CD4-positive, alpha-beta T cell treated with Interleukin-15 for 4 hours (primary cell): ENCODE data around the gene GAPDH.
A peak's percentile ranks its signal among the peaks of the same experiment; 100 is the strongest.
"Not testable (repeated sequence)": the region's sequence is repeated elsewhere in the genome, so short reads cannot be mapped to it uniquely, and the experiment has no call there.

Experiments
- DNase-seq: peaks from one replicate; pipeline ENCODE4 v3.0.0-alpha.2; 2020; ENCODE audit warnings: low spot score

The GAPDH gene

DNA sequence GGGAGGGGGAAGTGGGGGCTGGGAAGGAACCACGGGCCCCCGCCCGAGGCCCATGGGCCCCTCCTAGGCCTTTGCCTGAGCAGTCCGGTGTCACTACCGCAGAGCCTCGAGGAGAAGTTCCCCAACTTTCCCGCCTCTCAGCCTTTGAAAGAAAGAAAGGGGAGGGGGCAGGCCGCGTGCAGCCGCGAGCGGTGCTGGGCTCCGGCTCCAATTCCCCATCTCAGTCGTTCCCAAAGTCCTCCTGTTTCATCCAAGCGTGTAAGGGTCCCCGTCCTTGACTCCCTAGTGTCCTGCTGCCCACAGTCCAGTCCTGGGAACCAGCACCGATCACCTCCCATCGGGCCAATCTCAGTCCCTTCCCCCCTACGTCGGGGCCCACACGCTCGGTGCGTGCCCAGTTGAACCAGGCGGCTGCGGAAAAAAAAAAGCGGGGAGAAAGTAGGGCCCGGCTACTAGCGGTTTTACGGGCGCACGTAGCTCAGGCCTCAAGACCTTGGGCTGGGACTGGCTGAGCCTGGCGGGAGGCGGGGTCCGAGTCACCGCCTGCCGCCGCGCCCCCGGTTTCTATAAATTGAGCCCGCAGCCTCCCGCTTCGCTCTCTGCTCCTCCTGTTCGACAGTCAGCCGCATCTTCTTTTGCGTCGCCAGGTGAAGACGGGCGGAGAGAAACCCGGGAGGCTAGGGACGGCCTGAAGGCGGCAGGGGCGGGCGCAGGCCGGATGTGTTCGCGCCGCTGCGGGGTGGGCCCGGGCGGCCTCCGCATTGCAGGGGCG lies at the start of gene GAPDH:
Gene GAPDH, plus strand, starts transcription at position 595 of the 772 bp plus-strand sequence. CDS start 316 bp downstream, outside the sequence.
- DNase-seq, result peak; percentile 89

GRCh38 chr12:6488240-6488639 lies 46.1 kb upstream of the GAPDH start:
- no peak for DNase-seq

DNA sequence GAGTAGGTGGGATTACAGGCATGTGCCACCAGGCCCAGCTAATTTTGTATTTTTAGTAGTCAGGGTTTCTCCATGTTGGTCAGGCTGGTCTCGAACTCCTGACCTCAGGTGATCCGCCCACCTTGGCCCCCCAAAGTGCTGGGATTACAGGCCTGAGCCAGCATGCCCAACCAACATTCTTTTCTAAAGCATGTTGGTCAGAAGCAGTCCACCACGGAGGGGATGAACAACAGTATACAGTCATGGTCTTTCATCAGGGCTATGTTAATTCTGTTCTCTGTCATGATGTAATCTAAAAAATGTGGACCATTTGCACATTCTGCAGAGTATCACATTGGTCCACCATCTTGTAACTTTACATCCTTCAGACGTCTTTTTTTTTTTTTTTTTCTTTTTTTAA lies 44.9 kb upstream of the GAPDH start:
- DNase-seq, result no peak

GRCh38 chr12:6490673-6491072 lies 43.6 kb upstream of the GAPDH start:
- DNase-seq, result not testable (repeated sequence)

- DNase-seq, result peak; percentile 95
These were observed 41.4 kb upstream of the GAPDH start, which contains the start of gene MRPL51 for GRCh38 chr12:6492838-6493496. Gene MRPL51 (minus strand): TSS chr12:6493262. CDS start chr12:6493136, 126 bp downstream.

DNA sequence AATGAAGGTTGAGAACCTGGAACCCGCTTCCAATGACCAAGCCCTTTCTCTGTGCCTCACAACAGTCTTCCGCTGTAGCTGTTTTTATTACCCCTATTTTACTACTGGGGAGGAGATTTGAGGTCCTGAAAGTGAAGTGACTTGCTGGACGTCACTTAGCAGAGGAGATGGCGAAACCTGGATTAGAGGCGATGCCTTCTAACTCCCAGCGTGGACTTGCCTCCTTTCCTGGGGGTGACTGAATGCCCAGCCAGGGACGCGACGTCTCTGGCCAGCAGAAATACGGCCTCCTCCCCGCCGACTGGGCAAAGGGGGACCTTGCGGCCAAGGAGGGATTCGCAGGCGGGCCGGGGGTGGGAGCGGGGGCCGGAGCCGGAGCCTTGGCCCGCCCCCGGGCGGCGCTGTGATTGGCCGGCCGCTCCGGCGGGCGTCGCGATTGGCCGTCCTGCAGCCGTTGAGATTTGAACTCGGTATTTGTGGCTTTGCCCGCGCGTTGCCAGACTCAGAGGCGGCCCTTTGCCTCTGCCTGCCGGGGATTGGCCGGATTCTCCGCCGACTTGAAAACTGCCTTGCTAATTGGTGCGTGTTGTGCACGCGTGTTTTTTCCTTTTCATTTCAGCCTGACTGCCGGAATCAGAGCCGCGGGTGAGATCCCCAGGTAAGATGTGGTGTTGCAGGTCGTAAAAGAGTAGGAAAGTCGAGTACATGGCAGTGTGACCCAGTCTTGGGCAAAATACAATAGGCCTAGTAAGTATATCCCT lies 40.6 kb upstream of the GAPDH start, which contains the start of gene NCAPD2:
Gene NCAPD2, plus strand, starts transcription at position 606 of the 761 bp plus-strand sequence. CDS start 997 bp downstream, outside the sequence.
- DNase-seq, result peak; percentile 96

GRCh38 chr12:6494258-6494743 lies 40.0 kb upstream of the GAPDH start:
- DNase-seq, result no peak

- DNase-seq, result no peak
These were observed 39.3 kb upstream of the GAPDH start for GRCh38 chr12:6494968-6495367.

- DNase-seq, result not testable (repeated sequence)
These were observed 37.0 kb upstream of the GAPDH start for GRCh38 chr12:6497291-6497690.

- DNase-seq, result no peak
These were observed 33.9 kb upstream of the GAPDH start for GRCh38 chr12:6500466-6500865.

GRCh38 chr12:6507102-6507998 lies 27.0 kb upstream of the GAPDH start:
- DNase-seq, result no peak

DNA sequence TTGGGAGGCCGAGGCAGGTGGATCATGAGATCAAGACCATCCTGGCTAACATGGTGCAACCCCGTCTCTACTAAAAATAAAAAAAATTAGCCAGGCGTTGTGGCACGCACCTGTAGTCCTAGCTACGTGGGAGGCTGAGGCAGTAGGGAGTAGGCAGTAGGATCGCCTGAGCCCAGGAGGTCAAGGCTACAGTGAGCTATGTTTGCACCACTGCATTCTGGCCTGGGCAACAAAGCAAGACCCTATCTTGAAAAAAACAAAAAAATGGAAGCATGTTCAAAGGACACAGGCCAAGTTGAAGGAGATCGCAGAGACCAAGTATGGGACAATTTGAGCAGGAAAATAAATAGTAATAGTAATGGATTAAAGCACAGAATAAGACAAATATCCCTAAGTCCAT lies 26.2 kb upstream of the GAPDH start:
- DNase-seq, result no peak

GRCh38 chr12:6520186-6520585 lies 14.1 kb upstream of the GAPDH start:
- DNase-seq, result no peak

- no peak for DNase-seq
These were observed 12.1 kb upstream of the GAPDH start for GRCh38 chr12:6522193-6522592.

DNA sequence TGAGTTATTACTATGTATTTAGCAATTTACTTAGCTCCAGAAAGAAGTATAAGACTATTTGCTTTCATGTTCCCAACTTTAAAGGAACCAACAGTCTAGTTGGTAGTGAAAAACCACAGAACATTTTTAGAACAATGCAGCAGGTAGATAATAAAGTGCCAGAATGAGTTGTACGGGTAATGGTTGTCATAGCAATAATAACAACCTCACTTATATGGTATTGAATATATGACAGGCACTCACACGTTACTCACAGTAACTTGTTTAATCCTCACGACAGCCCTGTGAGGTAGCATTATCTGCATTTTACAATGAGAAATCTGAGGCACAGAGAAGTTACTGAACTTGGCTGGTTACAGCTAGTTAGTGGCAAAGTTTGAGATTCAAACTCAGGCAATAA lies 10.6 kb upstream of the GAPDH start:
- no peak for DNase-seq

DNA sequence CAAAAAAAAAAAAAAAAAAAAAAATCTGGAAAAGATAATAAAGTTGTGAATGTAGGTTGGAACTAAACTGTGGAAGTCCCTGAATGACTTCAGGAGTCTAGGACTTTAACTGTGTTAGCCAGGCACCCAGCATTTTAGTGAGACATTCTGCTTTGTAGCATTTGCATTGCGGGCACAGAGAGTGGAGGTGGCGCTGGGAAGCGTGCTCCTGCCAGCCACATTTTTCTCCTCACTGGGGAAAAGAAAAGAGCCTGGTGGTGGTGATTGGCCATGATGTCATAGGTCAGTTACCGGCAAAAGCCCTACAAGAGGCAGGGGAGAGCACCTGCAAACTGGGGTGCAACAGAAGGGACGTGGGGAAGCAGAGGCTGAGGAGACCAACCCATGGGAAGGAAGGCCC lies 9.7 kb upstream of the GAPDH start:
- DNase-seq, result no peak

GRCh38 chr12:6526201-6526600 lies 8.1 kb upstream of the GAPDH start:
- no peak for DNase-seq

DNA sequence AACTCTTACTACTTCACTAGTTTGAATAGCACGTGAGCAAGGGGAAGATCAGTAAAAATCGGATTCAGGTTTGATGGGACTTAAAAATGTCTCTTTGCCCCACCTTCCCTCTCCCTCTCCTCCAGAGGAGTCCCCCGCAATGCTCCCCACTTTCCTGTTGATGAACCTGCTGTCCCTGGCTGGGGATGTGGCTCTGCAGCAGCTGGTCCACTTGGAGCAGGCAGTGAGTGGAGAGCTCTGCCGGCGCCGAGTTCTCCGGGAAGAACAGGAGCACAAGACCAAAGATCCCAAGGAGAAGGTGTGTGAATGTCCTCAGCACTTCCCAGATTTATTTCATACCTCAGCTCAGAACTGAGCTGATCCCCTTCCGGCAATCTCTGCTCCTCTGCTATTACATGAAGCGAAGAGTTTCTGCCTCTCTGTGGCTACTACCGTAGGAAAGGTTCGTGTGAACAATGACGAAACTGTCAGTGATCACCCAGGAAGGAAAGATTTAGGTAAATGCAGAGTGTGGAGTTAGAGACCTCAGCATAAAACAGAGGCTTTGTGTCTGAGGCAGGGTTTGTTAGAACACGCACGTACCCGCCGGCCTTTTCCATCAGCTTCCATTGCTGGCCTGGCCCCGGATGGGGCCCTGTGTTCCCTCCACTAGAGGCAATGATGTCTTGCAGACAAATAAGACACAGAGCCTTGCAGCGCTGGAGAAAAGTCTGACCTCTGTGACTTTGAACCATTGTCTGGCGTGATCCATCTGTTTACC lies 7.4 kb upstream of the GAPDH start:
- DNase-seq, result no peak

GRCh38 chr12:6527711-6528110 lies 6.6 kb upstream of the GAPDH start:
- no peak for DNase-seq

GRCh38 chr12:6528539-6529235 lies 5.6 kb upstream of the GAPDH start:
- DNase-seq, result no peak
